Neural crest cell (in vitro differentiated cells): ENCODE results near the gene VSIG10. TPM values are rescaled to one million over a fixed set of nuclear protein-coding genes. Genes with fewer than 3 reads are reported as not detected.

Source experiments
- DNase-seq: peaks from one replicate; pipeline ENCODE4 v3.0.0; 2021; ENCODE audit warnings: low read depth, mixed read lengths, low spot score
- H3K27ac Mint-ChIP-seq: one replicate; pipeline ENCODE4 v1.8.0; 2021; ENCODE audit warnings: mild to moderate bottlenecking, mixed read lengths; ENCODE audit not compliant: unreplicated experiment
- H3K27me3 Mint-ChIP-seq: 2 replicates; pipeline ENCODE4 v1.8.0; 2021; ENCODE audit warnings: low read depth, mild to moderate bottlenecking, mixed read lengths
- H3K36me3 Mint-ChIP-seq: 2 replicates; pipeline ENCODE4 v1.8.0; 2021; ENCODE audit warnings: low read depth, mild to moderate bottlenecking, mixed read lengths
- H3K4me1 Mint-ChIP-seq: 2 replicates; pipeline ENCODE4 v1.8.0; 2021; ENCODE audit warnings: mixed read lengths
- H3K4me3 Mint-ChIP-seq: one replicate; pipeline ENCODE4 v1.8.0; 2021; ENCODE audit warnings: mild to moderate bottlenecking, mixed read lengths
- H3K9me3 Mint-ChIP-seq: 2 replicates; pipeline ENCODE4 v1.8.0; 2021; ENCODE audit warnings: mixed read lengths
- total RNA-seq: library from RNA; stranded (reverse); gene quantifications from 2 replicates; pipeline ENCODE4 v1.2.1, GENCODE V29; 2021
- TF ChIP-seq, protein P1 (sequence below): fragments of 200-600 bp; sonication (generic); conservative IDR thresholded peaks from 2 replicates; pipeline ENCODE4 v1.5.0; 2021; ENCODE audit warnings: antibody characterized with exemption, mild to moderate bottlenecking

Gene VSIG10
- total RNA-seq, 1 donor from 2014 or later = 26.8 TPM

- Mint-ChIP-seq H3K4me3 (no peak overlapping the region), H3K36me3 (peaks cover 32% of the 10 kb centered on the region), H3K27ac (no peak overlapping the region), H3K4me1 (no peaks in the 10 kb centered on the region), H3K27me3 (no peaks in the 10 kb centered on the region), H3K9me3 (no peaks in the 10 kb centered on the region)
- TF ChIP-seq, protein P1, sequence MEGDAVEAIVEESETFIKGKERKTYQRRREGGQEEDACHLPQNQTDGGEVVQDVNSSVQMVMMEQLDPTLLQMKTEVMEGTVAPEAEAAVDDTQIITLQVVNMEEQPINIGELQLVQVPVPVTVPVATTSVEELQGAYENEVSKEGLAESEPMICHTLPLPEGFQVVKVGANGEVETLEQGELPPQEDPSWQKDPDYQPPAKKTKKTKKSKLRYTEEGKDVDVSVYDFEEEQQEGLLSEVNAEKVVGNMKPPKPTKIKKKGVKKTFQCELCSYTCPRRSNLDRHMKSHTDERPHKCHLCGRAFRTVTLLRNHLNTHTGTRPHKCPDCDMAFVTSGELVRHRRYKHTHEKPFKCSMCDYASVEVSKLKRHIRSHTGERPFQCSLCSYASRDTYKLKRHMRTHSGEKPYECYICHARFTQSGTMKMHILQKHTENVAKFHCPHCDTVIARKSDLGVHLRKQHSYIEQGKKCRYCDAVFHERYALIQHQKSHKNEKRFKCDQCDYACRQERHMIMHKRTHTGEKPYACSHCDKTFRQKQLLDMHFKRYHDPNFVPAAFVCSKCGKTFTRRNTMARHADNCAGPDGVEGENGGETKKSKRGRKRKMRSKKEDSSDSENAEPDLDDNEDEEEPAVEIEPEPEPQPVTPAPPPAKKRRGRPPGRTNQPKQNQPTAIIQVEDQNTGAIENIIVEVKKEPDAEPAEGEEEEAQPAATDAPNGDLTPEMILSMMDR = no peak
- DNase-seq = no peak
Measured at GRCh38 chr12:118145113-118145797, 41.4 kb upstream of the VSIG10 start.

DNA sequence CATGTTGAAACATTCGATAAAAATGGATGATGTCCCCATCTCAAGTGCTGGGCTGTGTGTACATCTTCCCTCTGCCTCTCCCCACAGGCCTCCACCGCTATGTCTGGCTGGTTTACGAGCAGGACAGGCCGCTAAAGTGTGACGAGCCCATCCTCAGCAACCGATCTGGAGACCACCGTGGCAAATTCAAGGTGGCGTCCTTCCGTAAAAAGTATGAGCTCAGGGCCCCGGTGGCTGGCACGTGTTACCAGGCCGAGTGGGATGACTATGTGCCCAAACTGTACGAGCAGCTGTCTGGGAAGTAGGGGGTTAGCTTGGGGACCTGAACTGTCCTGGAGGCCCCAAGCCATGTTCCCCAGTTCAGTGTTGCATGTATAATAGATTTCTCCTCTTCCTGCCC is 40.7 kb upstream of the VSIG10 start:
- H3K27ac Mint-ChIP-seq = peak overlapping the region; percentile 67
- H3K36me3 Mint-ChIP-seq = peaks cover 34% of the 10 kb centered on the region
- DNase-seq = no peak
- TF ChIP-seq, protein P1 = no peak
- H3K4me3 Mint-ChIP-seq = no peak overlapping the region
- H3K9me3 Mint-ChIP-seq = no peaks in the 10 kb centered on the region
- H3K27me3 Mint-ChIP-seq = no peaks in the 10 kb centered on the region
- H3K4me1 Mint-ChIP-seq = peaks cover 4% of the 10 kb centered on the region

DNA sequence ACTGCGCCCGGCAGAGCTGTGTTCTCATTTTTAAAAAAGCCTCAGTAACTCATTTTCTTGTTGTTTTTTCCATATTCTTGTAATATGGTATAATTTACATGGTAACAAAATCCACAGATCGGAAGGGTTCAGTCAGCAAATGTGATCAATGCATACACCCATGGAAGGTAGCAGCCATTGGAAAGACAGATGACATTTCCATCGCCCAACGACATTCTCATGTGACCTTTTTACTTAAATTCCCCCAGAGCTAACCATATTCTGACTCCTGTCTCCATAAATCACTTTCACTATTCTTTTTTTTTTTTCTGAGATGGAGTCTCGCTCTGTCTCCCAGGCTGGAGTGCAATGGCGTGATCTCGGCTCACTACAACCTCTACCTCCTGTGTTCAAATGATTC is 37.0 kb upstream of the VSIG10 start:
- Mint-ChIP-seq H3K27ac (no peak overlapping the region), H3K9me3 (no peaks in the 10 kb centered on the region), H3K36me3 (peaks cover 28% of the 10 kb centered on the region), H3K4me3 (no peak overlapping the region), H3K4me1 (peaks cover 22% of the 10 kb centered on the region), H3K27me3 (no peaks in the 10 kb centered on the region)
- TF ChIP-seq, protein P1 = no peak
- no peak for DNase-seq

DNA sequence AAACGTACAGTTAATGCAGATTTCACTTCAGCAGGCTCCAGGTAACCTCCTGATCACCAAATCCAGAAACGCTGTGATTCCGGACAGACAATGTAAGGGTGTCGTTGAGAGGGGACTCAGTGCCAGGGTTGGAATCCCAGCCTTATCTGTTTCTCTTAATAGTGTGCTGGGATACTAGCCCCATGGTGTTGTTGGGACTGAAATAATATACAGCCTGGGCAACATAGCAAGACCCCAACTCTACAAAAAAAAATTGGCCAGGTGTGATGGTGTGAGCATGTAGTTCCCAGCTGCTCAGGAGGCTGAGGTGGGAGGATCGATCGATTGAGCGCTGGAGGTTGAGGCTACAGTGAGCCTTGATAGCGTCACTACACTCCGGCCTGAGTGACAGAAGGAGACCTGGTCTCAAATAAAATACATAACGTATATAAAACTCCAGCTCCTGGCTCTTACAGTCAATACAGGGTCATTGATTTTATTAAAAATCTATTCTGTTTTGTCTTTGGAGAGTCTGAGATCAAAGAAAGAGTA is 33.4 kb upstream of the VSIG10 start:
- Mint-ChIP-seq H3K4me3 (peak overlapping the region; percentile 94), H3K9me3 (no peaks in the 10 kb centered on the region), H3K36me3 (peaks cover 18% of the 10 kb centered on the region), H3K27ac (peak overlapping the region; percentile 97), H3K27me3 (no peaks in the 10 kb centered on the region), H3K4me1 (peaks cover 32% of the 10 kb centered on the region)
- no peak for DNase-seq
- TF ChIP-seq, protein P1 = no peak

- peak; percentile 16 for DNase-seq
- Mint-ChIP-seq H3K4me3 (peak overlapping the region; percentile 94), H3K27me3 (no peaks in the 10 kb centered on the region), H3K9me3 (no peaks in the 10 kb centered on the region), H3K27ac (peak overlapping the region; percentile 97), H3K36me3 (peaks cover 15% of the 10 kb centered on the region), H3K4me1 (peaks cover 36% of the 10 kb centered on the region)
- TF ChIP-seq, protein P1 = no peak
Measured at GRCh38 chr12:118136559-118137003, 32.8 kb upstream of the VSIG10 start.
